Endothelial cell (in vitro differentiated cells): ENCODE results near the gene IQGAP2. TPM values are rescaled to one million over a fixed set of nuclear protein-coding genes. Genes with fewer than 3 reads are reported as not detected.
"Not testable (repeated sequence)": the region's sequence is repeated elsewhere in the genome, so short reads cannot be mapped to it uniquely, and the experiment has no call there.

Source experiments
- DNase-seq: peaks from one replicate; pipeline ENCODE4 v3.0.0; 2021; ENCODE audit warnings: low spot score
- H3K27ac Mint-ChIP-seq: one replicate; pipeline ENCODE4 v1.8.0; 2021; ENCODE audit warnings: mixed read lengths, inconsistent platforms; ENCODE audit not compliant: unreplicated experiment
- H3K27me3 Mint-ChIP-seq: one replicate; pipeline ENCODE4 v1.8.0; 2021; ENCODE audit warnings: mild to moderate bottlenecking, moderate library complexity, mixed read lengths, inconsistent platforms; ENCODE audit not compliant: unreplicated experiment
- H3K36me3 Mint-ChIP-seq: one replicate; pipeline ENCODE4 v1.8.0; 2021; ENCODE audit warnings: mild to moderate bottlenecking, low read depth, mixed read lengths, inconsistent platforms; ENCODE audit not compliant: unreplicated experiment
- H3K4me1 Mint-ChIP-seq: one replicate; pipeline ENCODE4 v1.8.0; 2021; ENCODE audit warnings: mild to moderate bottlenecking, mixed read lengths, inconsistent platforms; ENCODE audit not compliant: unreplicated experiment
- H3K4me3 Mint-ChIP-seq: one replicate; pipeline ENCODE4 v1.8.0; 2021; ENCODE audit warnings: mild to moderate bottlenecking, mixed read lengths, inconsistent platforms; ENCODE audit not compliant: unreplicated experiment
- H3K9me3 Mint-ChIP-seq: one replicate; pipeline ENCODE4 v1.8.0; 2021; ENCODE audit warnings: mixed read lengths, inconsistent platforms; ENCODE audit not compliant: unreplicated experiment
- total RNA-seq: library from RNA; stranded (reverse); fragmentation: NEBNext Ultra II Directional; extraction: Animal tissue kit (Norgen Biotek cat#: 25700); gene quantifications from one replicate; pipeline ENCODE4 v1.2.1, GENCODE V29; 2021; ENCODE audit not compliant: unreplicated experiment
- TF ChIP-seq, protein P1 (sequence below): fragments of 200-600 bp; sonication (generic); IDR thresholded peaks from one replicate; pipeline ENCODE4 v1.5.0; 2021; ENCODE audit warnings: antibody characterized with exemption; ENCODE audit not compliant: unreplicated experiment

Gene IQGAP2
- total RNA-seq, 1 donor from 2014 or later: 43.4 TPM

- no peak for DNase-seq
- Mint-ChIP-seq H3K9me3 (no peaks in the 10 kb centered on the region), H3K4me1 (peaks cover 35% of the 10 kb centered on the region), H3K4me3 (no peak overlapping the region), H3K36me3 (no peaks in the 10 kb centered on the region), H3K27ac (no peak overlapping the region), H3K27me3 (peaks cover 4% of the 10 kb centered on the region)
- TF ChIP-seq, protein P1, sequence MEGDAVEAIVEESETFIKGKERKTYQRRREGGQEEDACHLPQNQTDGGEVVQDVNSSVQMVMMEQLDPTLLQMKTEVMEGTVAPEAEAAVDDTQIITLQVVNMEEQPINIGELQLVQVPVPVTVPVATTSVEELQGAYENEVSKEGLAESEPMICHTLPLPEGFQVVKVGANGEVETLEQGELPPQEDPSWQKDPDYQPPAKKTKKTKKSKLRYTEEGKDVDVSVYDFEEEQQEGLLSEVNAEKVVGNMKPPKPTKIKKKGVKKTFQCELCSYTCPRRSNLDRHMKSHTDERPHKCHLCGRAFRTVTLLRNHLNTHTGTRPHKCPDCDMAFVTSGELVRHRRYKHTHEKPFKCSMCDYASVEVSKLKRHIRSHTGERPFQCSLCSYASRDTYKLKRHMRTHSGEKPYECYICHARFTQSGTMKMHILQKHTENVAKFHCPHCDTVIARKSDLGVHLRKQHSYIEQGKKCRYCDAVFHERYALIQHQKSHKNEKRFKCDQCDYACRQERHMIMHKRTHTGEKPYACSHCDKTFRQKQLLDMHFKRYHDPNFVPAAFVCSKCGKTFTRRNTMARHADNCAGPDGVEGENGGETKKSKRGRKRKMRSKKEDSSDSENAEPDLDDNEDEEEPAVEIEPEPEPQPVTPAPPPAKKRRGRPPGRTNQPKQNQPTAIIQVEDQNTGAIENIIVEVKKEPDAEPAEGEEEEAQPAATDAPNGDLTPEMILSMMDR: no peak
Measured at GRCh38 chr5:76422742-76423141, 19.7 kb downstream of the IQGAP2 start.

- Mint-ChIP-seq H3K4me3 (no peak overlapping the region), H3K36me3 (no peaks in the 10 kb centered on the region), H3K27me3 (peaks cover 2% of the 10 kb centered on the region), H3K4me1 (peaks cover 40% of the 10 kb centered on the region), H3K27ac (peak overlapping the region; percentile 93), H3K9me3 (no peaks in the 10 kb centered on the region)
- TF ChIP-seq, protein P1: no peak
- no peak for DNase-seq
Measured at GRCh38 chr5:76425146-76425545, 22.1 kb downstream of the IQGAP2 start.

GRCh38 chr5:76425928-76426804 is 23.1 kb downstream of the IQGAP2 start:
- Mint-ChIP-seq H3K36me3 (no peaks in the 10 kb centered on the region), H3K4me3 (peak overlapping the region; percentile 70), H3K9me3 (no peaks in the 10 kb centered on the region), H3K27me3 (peaks cover 2% of the 10 kb centered on the region), H3K27ac (peak overlapping the region; percentile 93), H3K4me1 (peaks cover 40% of the 10 kb centered on the region)
- peak; percentile 25 for DNase-seq
- TF ChIP-seq, protein P1: no peak

DNA sequence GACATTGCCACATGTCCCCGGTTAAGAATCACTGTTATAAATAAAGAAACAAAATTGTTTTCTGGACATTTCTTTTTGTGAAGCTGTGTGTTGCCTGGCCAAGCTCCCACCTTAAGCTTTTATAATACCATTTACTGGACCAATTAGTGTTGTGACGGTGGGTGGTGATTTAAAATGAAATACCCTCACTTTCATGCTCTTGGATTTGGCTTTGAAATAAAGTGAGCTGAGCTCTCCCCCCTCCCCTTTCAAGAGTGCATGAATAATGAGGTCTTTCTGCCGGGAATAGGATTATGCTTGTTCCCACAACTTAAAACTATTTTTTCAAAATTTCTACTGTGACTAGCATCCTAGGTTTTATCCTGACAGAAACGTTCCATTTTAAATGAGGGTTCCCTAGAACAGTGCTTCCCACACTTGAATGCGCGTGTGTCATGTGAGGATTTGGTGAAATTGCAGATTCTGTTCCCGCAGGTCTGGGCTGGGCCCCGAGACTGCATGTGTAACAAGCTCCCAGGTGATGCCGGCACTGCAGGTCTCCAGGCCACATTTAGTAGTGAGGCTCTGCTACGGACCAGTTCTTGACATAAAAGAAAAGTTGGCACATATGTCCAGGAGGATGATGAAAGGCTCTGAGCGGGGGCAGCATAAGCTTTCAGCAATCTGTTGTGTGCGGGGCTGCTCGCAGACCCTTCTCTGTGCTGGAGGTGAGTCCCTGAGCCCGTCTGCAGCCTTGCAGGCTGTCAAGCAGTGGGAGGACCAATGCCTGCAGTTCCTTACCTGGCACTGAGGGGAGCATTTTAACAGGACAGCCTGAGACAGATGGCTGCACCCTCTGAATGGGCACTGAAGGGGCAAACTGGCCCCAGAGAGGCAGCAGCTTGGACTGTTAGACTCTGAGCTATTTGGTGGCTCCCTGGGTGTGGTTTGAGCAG is 24.4 kb downstream of the IQGAP2 start:
- H3K4me1 Mint-ChIP-seq: peaks cover 40% of the 10 kb centered on the region
- no peak for DNase-seq
- no peaks in the 10 kb centered on the region for H3K36me3 Mint-ChIP-seq
- TF ChIP-seq, protein P1: no peak
- H3K4me3 Mint-ChIP-seq: no peak overlapping the region
- H3K27ac Mint-ChIP-seq: no peak overlapping the region
- H3K9me3 Mint-ChIP-seq: no peaks in the 10 kb centered on the region
- peaks cover 2% of the 10 kb centered on the region for H3K27me3 Mint-ChIP-seq

DNA sequence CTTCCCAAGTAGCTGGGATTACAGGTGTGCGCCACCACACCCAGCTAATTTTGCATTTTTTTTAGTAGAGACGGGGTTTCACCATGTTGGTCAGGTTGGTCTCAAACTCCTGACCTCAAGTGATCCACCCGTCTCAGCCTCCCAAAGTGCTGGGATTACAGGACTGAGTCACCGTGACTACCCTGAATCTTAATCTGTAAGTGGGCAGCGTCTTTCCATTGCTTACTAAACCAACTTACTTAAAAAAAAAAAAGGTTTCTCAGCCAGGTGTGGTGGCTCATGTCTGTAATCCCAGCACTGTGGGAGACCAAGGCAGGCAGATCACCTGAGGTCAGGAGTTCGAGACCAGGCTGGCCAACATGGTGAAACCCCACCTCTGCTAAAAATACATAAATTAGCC is 25.5 kb downstream of the IQGAP2 start:
- not testable (repeated sequence) for DNase-seq, H3K4me3 Mint-ChIP-seq, H3K27ac Mint-ChIP-seq, H3K27me3 Mint-ChIP-seq, H3K36me3 Mint-ChIP-seq, H3K9me3 Mint-ChIP-seq
- peaks cover 40% of the 10 kb centered on the region for H3K4me1 Mint-ChIP-seq
